Adrenal gland (tissue), 12 donors: ENCODE data around the gene ARID2. TPM values are rescaled to one million over a fixed set of nuclear protein-coding genes. Genes with fewer than 3 reads are reported as not detected.

Experiments used
- DNase-seq, 7 donors: peaks; one replicate each; pipeline ENCODE4 v3.0.0-alpha.2; 2019 to 2020
- H3K27ac ChIP-seq, 5 donors: fragments of 200-600 bp; sonication (generic) in 4 of 5; 1 replicate in 3 of 5; 2 replicates in 2 of 5; pipeline versions ENCODE4 v1.5.1 to v1.8.0; 2016 to 2020; ENCODE audit warnings: mild to moderate bottlenecking in 1 of 5
- H3K27me3 ChIP-seq: fragments of 200-600 bp; 2 replicates; pipeline ENCODE4 v1.8.0; 2021
- H3K36me3 ChIP-seq, 2 donors: fragments of 200-600 bp; replicated peaks in 1 of 2; 1 replicate in 1 of 2; 2 replicates in 1 of 2; pipeline versions ENCODE4 v1.5.1 to v1.8.0; 2018 to 2022
- H3K4me1 ChIP-seq, 2 donors: fragments of 200-600 bp; replicated peaks in 1 of 2; 1 replicate in 1 of 2; 2 replicates in 1 of 2; pipeline versions ENCODE4 v1.5.1 to v1.8.0; 2018 to 2021
- H3K4me3 ChIP-seq, 4 donors: fragments of 200-600 bp; sonication (generic) in 3 of 4; one replicate each; pipeline ENCODE4 v1.5.1; 2016 to 2018
- H3K9me3 ChIP-seq, 3 donors: fragments of 200-600 bp; sonication (generic) in 1 of 3; replicated peaks in 1 of 3; 1 replicate in 2 of 3; 2 replicates in 1 of 3; pipeline versions ENCODE4 v1.5.1 to v1.8.0; 2016 to 2021
- CTCF ChIP-seq, 6 experiments: fragments of 450-650 bp in 4 of 6; fragments of 200-600 bp in 2 of 6; sonication (generic) in 1 of 6; IDR thresholded peaks; 1 replicate in 5 of 6; 2 replicates in 1 of 6; pipeline versions ENCODE4 v1.5.1 to v1.8.0; 2016 to 2021; ENCODE audit warnings: antibody characterized with exemption in 6 of 6, mild to moderate bottlenecking in 2 of 6, moderate library complexity in 1 of 6
- POLR2A ChIP-seq, 2 donors: fragments of 450-650 bp; IDR thresholded peaks; one replicate each; pipeline ENCODE4 v1.6.1; 2017; ENCODE audit warnings: antibody characterized with exemption in 2 of 2, mild to moderate bottlenecking in 2 of 2, moderate library complexity in 1 of 2
- WGBS, 4 donors: extraction: QIAGEN DNeasy Blood & Tissue Kit in 2 of 4; methylation state at CpG; one replicate each; pipeline versions ENCODE4 v1.1.5 to v1.1.7; 2013 to 2017; 5-methylcytosine and 5-hydroxymethylcytosine counted together
- intact Hi-C, 2 donors: fragments of 100-400 bp; cut with DNase I; formaldehyde crosslinking; loops; one replicate each; pipeline versions ENCODE4 v1.14.1 to v1.15.0; 2022 to 2023
- polyA plus RNA-seq, 3 donors: library from polyadenylated mRNA; stranded (reverse); fragments of 200-250 nt in 2 of 3; fragments of 350-450 nt in 1 of 3; fragmentation: Illumina TruSeq in 1 of 3; extraction: RNeasy Lipid Tissue Mini Kit (QIAGEN cat#74804) in 1 of 3; gene quantifications; one replicate each; pipeline ENCODE4 v1.2.3, GENCODE V29; 2013 to 2014
- total RNA-seq, 9 donors: library from RNA; depleted of rRNA in 4 of 9; stranded (reverse); fragments of >200 nt in 4 of 9; fragments of 120-200 nt in 1 of 9; fragmentation: NEBNext Ultra II Directional in 1 of 9; extraction: Animal tissue kit (Norgen Biotek cat#: 25700) in 1 of 9; gene quantifications; one replicate each; pipeline versions ENCODE4 v1.1.0 to v1.2.4, GENCODE V29; 2013 to 2023
- donor health status: healthy with polysubstance abuse.
- donor health status: Bipolar disorder and iron deficiency.
- donor health status: DM: yes; HTN: yes; CAD: no.
- donor health status: DM: no; HTN: no; CAD: no.
- donor health status: DM: no; HTN: no; CAD: no.
- donor health status: DM: yes; HTN: yes; CAD: no.

The ARID2 gene
- total and polyA plus RNA-seq, 12 donors = 7.9 to 28.0 (median 17.3) TPM

- no peak for DNase-seq
- no peak overlapping the region for H3K27ac ChIP-seq
- no peak overlapping the region for H3K4me3 ChIP-seq
- TF ChIP-seq CTCF (IDR thresholded peaks at IDR 0.05) (no peak), POLR2A (IDR thresholded peaks at IDR 0.05) (no peak)
- H3K9me3 ChIP-seq = no peaks in the 10 kb centered on the region
- H3K4me1 ChIP-seq = no peaks in the 10 kb centered on the region
- no peaks in the 10 kb centered on the region for H3K27me3 ChIP-seq
- 83 to 88% (median 84%) methylated on average over 4 of the region's 4 CpGs for WGBS, 4 donors
- no peaks in the 10 kb centered on the region for H3K36me3 ChIP-seq
- intact Hi-C loops = no loop called here
These were observed 178.4 kb downstream of the ARID2 start for GRCh38 chr12:45907955-45908354.

GRCh38 chr12:45909041-45909713 is 179.7 kb downstream of the ARID2 start:
- Histone ChIP-seq H3K36me3 (no peaks in the 10 kb centered on the region), H3K27me3 (no peaks in the 10 kb centered on the region), H3K9me3 (no peaks in the 10 kb centered on the region), H3K4me3 (no peak overlapping the region), H3K4me1 (no peaks in the 10 kb centered on the region), H3K27ac (no peak overlapping the region)
- no peak for TF ChIP-seq CTCF (IDR thresholded peaks at IDR 0.05)
- no peak for TF ChIP-seq POLR2A (IDR thresholded peaks at IDR 0.05)
- 61 to 71% (median 66%) methylated on average over 4 of the region's 4 CpGs for WGBS, 4 donors
- intact Hi-C loops = no loop called here
- no peak for DNase-seq

- intact Hi-C loops = no loop called here
These were observed 183.3 kb downstream of the ARID2 start for GRCh38 chr12:45912774-45913173.

GRCh38 chr12:45913631-45914030 is 184.1 kb downstream of the ARID2 start:
- Histone ChIP-seq H3K4me3 (no peak overlapping the region), H3K27me3 (no peaks in the 10 kb centered on the region), H3K4me1 (no peaks in the 10 kb centered on the region), H3K27ac (no peak overlapping the region), H3K36me3 (peaks cover 0 to 7% of the 10 kb centered on the region in 2 donors), H3K9me3 (no peaks in the 10 kb centered on the region)
- 57 to 75% (median 67%) methylated on average over 2 of the region's 2 CpGs for WGBS, 4 donors
- intact Hi-C loops = no loop called here
- no peak for DNase-seq
- TF ChIP-seq CTCF (IDR thresholded peaks at IDR 0.05) (no peak), POLR2A (IDR thresholded peaks at IDR 0.05) (no peak)

More at GRCh38 chr12:45912774-45913173, 183.3 kb downstream of the ARID2 start:
- Histone ChIP-seq H3K4me1 (no peaks in the 10 kb centered on the region), H3K36me3 (peaks cover 0 to 1% of the 10 kb centered on the region in 2 donors), H3K4me3 (no peak overlapping the region), H3K27ac (no peak overlapping the region), H3K9me3 (no peaks in the 10 kb centered on the region), H3K27me3 (no peaks in the 10 kb centered on the region)
- no peak for TF ChIP-seq POLR2A (IDR thresholded peaks at IDR 0.05)
- TF ChIP-seq CTCF (IDR thresholded peaks at IDR 0.05) = no peak
- 48 to 57% (median 53%) methylated on average over 3 of the region's 3 CpGs for WGBS, 4 donors
- no peak for DNase-seq
